ENCODE measurements around the gene POLN. TPM values are rescaled to one million over a fixed set of nuclear protein-coding genes. Genes with fewer than 3 reads are reported as not detected.

The POLN gene
- total RNA-seq, 1 donor, result 4.9 TPM

DNA sequence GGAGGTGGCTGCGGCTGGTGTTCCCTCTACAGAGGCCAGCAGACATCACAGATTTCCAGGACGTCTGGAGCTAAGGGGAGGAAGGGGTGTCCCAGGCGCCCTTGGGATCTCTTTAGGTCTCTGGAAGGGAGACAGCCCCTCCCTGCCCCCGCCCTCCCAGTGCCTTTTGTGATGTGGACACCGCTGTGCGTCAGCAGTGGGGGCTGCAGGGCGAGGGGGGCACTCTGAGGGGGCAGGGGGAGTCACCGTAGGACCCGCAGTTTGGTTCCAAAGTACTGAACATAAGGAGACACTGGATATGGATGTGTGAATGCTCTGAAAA is 45.6 kb upstream of the POLN start:
- TF ChIP-seq, protein P1, sequence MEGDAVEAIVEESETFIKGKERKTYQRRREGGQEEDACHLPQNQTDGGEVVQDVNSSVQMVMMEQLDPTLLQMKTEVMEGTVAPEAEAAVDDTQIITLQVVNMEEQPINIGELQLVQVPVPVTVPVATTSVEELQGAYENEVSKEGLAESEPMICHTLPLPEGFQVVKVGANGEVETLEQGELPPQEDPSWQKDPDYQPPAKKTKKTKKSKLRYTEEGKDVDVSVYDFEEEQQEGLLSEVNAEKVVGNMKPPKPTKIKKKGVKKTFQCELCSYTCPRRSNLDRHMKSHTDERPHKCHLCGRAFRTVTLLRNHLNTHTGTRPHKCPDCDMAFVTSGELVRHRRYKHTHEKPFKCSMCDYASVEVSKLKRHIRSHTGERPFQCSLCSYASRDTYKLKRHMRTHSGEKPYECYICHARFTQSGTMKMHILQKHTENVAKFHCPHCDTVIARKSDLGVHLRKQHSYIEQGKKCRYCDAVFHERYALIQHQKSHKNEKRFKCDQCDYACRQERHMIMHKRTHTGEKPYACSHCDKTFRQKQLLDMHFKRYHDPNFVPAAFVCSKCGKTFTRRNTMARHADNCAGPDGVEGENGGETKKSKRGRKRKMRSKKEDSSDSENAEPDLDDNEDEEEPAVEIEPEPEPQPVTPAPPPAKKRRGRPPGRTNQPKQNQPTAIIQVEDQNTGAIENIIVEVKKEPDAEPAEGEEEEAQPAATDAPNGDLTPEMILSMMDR (IDR thresholded peaks at IDR 0.05; ENCODE audit: insufficient read depth, low read length), result no peak
- no peak for DNase-seq (ENCODE audit: low read depth)
- no peak overlapping the region for H3K4me3 ChIP-seq (ENCODE audit: low read depth, low read length)

DNA sequence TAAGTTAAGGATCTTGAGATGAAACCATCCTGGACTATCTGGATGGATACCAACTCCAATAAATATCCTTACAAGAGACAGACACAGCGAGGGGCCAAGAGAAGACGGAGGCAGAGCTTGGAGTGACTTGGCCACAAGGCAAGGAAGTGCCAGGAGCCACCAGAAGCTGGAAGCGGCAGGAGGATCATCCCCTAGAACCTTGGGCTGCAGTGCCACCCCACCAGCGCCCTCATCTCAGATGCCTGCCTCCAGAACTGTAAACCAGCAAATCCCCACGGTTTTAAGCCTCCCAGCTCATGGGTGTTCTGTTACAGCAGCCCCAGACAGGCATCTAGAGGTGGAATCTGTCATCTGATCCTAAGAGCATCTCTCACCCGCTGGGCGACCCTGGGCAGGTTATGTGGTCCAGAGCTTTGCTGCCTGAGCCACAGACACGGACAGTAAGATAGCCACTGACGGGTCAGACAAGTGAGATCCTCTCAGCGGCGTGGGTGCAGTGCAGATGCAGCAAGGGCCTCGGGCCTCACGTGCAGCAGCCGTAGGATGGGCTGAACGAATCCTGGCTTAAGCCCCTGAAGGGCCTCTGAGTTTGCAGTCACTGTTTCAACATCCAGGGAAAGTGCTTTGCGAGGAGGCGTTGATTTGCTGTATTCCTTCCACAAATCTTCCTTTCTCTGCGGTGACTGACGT is 45.1 kb upstream of the POLN start:
- H3K4me3 ChIP-seq (ENCODE audit: low read depth, low read length), result no peak overlapping the region
- TF ChIP-seq, protein P1 (IDR thresholded peaks at IDR 0.05; ENCODE audit: insufficient read depth, low read length), result no peak
- no peak for DNase-seq (ENCODE audit: low read depth)

GRCh38 chr4:2285613-2286381 is 43.9 kb upstream of the POLN start:
- DNase-seq (ENCODE audit: low read depth), result no peak
- TF ChIP-seq, protein P1 (IDR thresholded peaks at IDR 0.05; ENCODE audit: insufficient read depth, low read length), result no peak
- H3K4me3 ChIP-seq (ENCODE audit: low read depth, low read length), result no peak overlapping the region

DNA sequence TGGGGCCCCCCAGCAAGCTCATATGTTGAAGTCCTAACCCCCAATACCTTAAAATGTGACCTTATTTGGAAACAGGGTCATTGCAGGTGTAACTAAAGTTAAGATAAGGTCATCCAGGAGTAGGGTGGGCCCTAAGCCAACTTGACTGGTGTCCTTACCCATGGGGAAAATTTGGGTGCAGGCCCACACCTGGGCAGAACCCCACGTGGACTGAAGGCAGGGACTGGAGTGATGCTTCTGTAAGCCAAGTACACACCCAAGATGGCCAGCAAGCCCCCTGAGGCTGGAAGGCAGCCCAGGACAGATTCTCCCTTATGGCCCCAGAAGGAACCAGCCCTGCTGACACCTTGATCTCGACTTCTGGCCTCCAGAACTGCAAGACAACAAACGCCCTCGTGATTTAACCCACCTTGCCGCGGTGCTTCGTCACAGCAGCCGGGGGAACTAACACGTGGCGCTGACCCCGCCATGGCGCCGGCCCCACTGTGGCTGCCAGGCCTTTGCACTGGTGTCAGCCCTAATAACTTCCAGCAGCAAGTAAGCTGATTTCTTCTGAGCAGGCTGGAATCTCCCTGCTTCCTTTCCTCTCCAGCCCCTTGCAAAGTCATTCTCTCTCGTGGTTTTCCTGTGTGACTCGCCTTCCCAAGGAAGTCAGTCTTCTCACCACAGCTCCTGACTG is 43.2 kb upstream of the POLN start:
- peak; percentile 64 for DNase-seq (ENCODE audit: low read depth)
- TF ChIP-seq, protein P1 (IDR thresholded peaks at IDR 0.05; ENCODE audit: insufficient read depth, low read length), result no peak
- H3K4me3 ChIP-seq (ENCODE audit: low read depth, low read length), result no peak overlapping the region

DNA sequence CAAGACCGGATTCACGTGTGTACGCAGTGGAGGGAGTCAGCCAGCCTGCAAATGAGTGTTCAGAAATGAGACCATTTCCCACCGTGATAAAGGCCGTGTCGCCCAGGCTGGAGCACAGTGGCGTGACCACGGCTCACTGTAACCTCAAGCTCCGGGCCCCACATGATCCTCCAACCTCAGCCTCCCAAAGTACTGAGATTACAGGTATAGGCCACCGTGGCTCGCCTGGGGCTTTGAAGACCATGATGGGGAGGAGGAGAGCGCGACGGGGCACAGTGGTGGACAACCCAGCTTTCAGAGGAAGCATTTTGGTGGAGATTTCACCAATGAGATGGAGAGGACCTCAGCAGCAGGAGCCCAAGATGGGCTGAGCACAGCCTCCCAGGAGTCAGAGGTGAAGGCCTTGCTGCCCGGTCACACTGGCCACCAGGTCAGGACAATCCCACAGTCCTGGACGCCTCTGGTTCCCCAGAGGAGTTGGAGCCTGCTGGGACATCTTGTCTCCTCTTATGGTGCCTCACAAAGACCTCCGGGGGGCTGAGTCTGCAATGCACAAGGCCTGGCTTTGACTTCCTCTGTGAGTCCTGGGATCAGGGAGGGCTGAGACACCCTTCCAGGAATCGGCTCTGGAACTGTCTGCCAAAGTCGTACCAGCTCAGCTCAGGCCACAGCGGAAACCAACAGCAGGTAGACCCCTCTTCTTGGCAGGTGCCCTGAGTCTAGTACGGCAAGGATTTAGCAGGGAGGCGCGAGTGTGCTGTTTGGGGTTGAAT is 42.4 kb upstream of the POLN start:
- TF ChIP-seq, protein P1 (IDR thresholded peaks at IDR 0.05; ENCODE audit: insufficient read depth, low read length), result no peak
- DNase-seq (ENCODE audit: low read depth), result no peak
- no peak overlapping the region for H3K4me3 ChIP-seq (ENCODE audit: low read depth, low read length)

DNA sequence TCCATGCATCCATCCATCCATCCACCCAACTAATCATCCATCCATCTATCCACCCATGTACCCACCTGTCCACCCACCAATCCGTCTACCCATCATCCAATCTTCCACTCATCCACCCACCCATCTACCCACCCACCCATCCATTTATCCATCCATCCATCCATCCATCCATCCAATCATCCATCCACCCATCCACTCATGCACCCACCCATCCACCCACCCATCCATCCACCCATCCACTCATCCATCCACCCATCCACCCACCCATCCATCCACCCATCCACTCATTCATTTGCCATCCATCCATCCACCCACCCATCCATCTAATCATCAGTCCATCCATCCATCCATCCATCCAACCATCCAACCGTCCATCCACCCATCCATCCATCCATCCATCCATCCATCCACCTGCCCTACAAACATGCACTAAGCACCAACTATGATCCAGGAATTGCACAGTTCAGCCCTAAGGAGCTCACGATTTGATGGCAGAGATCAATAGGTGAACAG is 41.3 kb upstream of the POLN start:
- TF ChIP-seq, protein P1 (IDR thresholded peaks at IDR 0.05; ENCODE audit: insufficient read depth, low read length), result no peak
- no peak overlapping the region for H3K4me3 ChIP-seq (ENCODE audit: low read depth, low read length)
- DNase-seq (ENCODE audit: low read depth), result no peak
